GM19240 (cell line): Measurements from ENCODE around the gene DSC1.
"Not testable (repeated sequence)": the region's sequence is repeated elsewhere in the genome, so short reads cannot be mapped to it uniquely, and the experiment has no call there.

Experiments
- DNase-seq: peaks from one replicate; pipeline ENCODE4 v3.0.0; 2011; ENCODE audit warnings: low spot score; ENCODE audit not compliant: insufficient read length

The DSC1 gene

GRCh38 chr18:31171144-31171839 lies 8.6 kb upstream of the DSC1 start:
- no peak for DNase-seq

GRCh38 chr18:31170335-31170734 lies 7.7 kb upstream of the DSC1 start:
- DNase-seq: no peak

- no peak for DNase-seq
These were observed 250 bp downstream of the DSC1 start for GRCh38 chr18:31162419-31162793.

- DNase-seq: no peak
These were observed 768 bp downstream of the DSC1 start for GRCh38 chr18:31161757-31162418.

- no peak for DNase-seq
These were observed 5.6 kb downstream of the DSC1 start for GRCh38 chr18:31156821-31157763.

GRCh38 chr18:31155498-31155897 lies 7.2 kb downstream of the DSC1 start:
- DNase-seq: no peak

GRCh38 chr18:31154181-31154580 lies 8.5 kb downstream of the DSC1 start:
- no peak for DNase-seq

GRCh38 chr18:31149351-31149750 lies 13.3 kb downstream of the DSC1 start:
- no peak for DNase-seq

GRCh38 chr18:31148600-31148999 lies 14.1 kb downstream of the DSC1 start:
- DNase-seq: no peak

- DNase-seq: no peak
These were observed 15.8 kb downstream of the DSC1 start for GRCh38 chr18:31146809-31147208.

GRCh38 chr18:31143025-31143424 lies 19.6 kb downstream of the DSC1 start:
- DNase-seq: no peak

GRCh38 chr18:31138709-31139108 lies 23.9 kb downstream of the DSC1 start:
- DNase-seq: no peak

- DNase-seq: no peak
These were observed 27.6 kb downstream of the DSC1 start for GRCh38 chr18:31134988-31135529.

- no peak for DNase-seq
These were observed 33.1 kb downstream of the DSC1 start for GRCh38 chr18:31129398-31130115.

- no peak for DNase-seq
These were observed 36.8 kb downstream of the DSC1 start for GRCh38 chr18:31125878-31126277.

- not testable (repeated sequence) for DNase-seq
These were observed 39.5 kb downstream of the DSC1 start for GRCh38 chr18:31123125-31123524.

- DNase-seq: no peak
These were observed 42.1 kb downstream of the DSC1 start for GRCh38 chr18:31120594-31120993.

- DNase-seq: no peak
These were observed 45.6 kb downstream of the DSC1 start for GRCh38 chr18:31116853-31117595.

GRCh38 chr18:31112804-31113203 lies 49.9 kb downstream of the DSC1 start:
- no peak for DNase-seq

- DNase-seq: no peak
These were observed 56.9 kb downstream of the DSC1 start for GRCh38 chr18:31105733-31106132.
